KG1 (cell line): ENCODE measurements around the gene TMEM163.
"Not testable (repeated sequence)": the region's sequence is repeated elsewhere in the genome, so short reads cannot be mapped to it uniquely, and the experiment has no call there.

Experiments
- DNase-seq: peaks from one replicate; lab custom pipeline; 2025; lab: John Stamatoyannopoulos, UW

The TMEM163 gene

DNA sequence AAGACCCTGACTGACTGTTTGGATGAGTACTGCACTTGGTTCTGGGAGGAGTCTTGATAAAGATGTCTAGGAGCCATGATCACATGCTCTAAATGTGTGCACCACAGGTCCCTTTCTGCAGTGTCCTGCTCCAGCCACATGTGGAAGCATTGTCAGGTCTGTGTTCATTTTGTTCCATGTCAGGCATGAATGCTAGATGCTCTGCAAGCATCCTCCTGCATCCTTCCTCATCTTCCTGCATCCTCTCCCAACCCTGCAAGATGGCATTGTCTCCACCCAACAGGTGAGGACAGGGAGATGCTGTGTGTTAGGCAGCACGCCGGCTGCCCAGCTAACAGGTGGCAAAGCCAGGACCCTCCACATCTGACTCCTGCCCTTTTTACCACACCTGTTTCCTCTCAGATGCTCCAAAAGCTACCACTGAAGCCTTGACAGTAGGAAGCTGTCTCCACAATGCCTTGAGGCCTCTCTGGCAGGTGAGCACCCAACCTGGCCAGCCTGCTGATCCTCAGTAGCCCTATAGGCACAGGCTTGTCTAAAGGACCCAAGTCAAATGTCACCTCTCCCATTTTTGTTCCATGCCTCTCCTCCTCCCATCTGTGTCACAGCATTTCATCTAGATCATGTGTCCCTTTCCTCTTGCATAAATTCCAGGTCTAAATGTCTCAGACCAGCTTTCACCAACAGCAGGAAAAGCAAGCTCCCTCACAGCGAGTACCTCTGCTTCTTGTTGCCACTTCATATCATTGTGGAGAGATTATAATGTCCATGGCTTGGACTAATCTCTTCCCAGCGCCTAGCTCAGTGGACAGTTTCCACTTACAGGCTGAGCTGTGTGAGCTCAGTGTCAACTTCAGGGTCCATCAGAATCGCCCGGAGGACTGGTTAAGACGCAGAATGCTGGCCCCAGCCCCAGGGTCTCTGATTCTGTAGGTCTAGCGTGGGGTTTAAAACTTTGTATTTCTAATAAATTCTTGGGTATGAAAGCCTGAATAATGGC, 55.0 kb downstream of the TMEM163 start:
- DNase-seq: no peak

DNA sequence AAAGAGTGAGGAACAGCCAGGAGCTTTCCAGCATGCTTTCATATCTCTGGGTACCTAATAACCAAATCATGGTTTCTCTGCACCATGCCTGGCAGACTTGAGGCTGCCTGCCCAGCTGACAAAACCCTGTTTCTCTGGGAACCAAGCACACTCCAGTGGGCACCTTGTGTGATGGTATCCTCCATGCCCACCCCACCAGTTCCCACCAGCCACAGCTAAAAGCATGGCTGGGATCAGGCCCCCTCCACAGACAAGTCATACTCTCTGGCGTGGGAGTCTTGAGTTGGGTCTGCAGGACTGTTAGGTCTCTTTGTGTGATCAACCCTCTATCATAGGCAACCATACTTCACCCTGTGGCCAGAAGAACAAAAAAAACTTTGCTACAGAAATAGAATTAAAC, 56.0 kb downstream of the TMEM163 start:
- DNase-seq: no peak

DNA sequence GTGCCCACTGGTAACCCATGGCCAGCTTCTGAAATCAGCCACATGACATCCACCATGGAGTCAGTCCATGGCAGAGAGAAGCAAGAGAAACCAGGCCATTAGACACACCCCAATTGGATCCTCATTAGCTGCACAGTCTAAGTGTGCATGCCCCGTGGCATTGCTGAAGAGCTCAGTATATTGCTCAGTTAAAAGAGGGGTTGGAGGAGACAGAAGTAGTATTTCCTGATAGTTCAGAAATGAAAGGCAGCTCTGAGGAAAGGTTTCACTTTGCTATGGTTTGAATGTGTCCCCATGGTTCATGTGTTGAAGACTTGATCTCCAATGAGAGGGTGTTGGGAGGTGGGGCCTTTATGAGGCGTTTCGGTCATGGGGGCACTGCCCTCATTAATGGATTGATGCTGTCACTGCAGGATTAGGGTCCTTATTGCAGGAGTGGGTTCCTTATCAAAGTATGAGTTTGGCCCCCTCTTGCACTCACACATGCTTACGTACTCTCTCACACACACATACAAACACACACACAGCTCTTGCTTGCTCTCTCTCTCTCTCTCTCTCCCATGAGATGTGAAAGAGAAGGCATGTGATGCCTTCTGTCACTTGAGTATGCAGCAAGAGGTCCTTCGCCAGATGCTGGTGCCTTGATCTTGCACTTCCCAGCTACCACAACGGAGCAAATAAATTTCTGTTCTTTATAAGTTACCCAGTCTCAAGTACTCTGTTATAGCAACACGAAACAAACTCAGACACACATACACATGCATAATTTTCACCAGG, 58.0 kb downstream of the TMEM163 start:
- DNase-seq: no peak

DNA sequence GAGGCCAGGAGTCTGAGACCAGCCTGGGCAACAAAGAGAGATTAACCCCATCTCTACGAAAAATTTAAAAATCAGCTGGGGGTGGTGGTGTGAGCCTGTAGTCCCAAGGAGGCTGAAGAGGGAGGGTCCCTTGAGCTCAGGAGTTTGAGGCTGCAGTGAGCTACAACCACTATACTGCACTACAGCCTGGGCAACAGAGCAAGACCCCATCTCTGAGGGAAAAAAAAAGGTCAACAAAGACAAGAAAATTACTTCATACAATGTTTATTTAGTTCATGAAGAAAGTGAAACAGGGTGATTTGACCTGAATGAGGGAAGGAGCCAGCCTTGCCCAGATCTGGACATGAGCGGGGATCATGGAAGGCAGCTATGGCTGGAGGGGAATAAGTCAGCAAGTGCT, 59.1 kb downstream of the TMEM163 start:
- no peak for DNase-seq

DNA sequence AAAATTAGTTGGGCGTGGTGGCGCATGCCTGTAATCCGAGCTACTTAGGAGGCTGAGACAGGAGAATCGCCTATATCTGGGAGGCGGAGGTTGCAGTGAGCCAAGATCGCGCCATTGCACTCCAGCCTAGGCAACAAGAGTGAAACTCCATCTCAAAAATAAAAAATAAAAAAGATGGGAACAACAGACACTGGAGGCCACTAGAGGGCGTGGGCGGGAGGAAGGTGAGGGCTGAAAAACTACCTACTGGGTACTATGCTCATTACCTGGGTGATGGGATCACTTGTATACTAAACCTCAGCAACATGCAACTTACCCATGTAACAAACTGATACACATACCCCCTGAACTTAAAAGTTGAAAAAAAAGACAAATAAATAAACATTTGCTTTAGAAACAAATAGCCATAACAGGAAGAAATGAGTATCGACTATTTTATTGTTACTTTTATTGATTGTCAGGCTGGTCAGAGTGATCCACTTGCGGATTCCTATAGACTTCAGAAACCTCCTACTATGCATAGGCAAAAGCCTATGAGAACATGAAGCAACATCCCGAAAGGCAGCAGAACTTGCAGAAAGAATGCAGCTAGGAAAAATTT, 61.0 kb downstream of the TMEM163 start:
- no peak for DNase-seq

DNA sequence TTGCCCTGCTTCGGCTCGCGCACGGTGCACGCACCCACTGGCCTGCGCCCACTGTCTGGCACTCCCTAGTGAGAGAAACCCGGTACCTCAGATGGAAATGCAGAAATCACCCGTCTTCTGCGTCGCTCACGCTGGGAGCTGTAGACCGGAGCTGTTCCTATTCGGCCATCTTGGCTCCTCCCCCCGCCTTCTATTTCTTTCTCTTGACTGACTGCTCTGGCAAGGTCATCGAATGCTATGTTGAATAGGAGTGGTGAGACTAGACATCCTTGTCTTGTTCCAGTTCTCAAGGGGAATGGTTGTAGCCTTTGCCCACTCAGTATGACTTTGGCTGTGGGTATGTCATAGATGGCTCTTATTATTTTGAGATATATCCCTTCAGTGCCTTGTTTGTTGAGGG, 62.4 kb downstream of the TMEM163 start:
- not testable (repeated sequence) for DNase-seq

DNA sequence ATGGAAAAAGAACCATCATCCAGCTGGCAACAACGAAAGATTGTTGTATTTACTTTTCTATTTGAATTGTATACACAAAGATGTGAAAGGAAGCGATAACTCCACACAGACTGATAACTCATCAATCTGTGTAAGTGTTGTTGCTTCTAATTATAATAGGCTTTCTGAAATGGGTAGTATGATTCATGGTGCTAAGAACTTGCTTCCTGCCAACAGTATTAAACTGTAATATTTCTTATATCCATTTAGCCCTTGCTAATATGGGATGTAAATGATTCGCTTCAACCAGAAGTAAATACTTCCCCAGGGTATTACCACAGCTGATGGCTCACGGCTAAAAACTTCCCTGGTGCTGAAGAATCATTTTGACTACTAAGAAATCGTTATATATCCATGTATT, 70.2 kb downstream of the TMEM163 start:
- no peak for DNase-seq

DNA sequence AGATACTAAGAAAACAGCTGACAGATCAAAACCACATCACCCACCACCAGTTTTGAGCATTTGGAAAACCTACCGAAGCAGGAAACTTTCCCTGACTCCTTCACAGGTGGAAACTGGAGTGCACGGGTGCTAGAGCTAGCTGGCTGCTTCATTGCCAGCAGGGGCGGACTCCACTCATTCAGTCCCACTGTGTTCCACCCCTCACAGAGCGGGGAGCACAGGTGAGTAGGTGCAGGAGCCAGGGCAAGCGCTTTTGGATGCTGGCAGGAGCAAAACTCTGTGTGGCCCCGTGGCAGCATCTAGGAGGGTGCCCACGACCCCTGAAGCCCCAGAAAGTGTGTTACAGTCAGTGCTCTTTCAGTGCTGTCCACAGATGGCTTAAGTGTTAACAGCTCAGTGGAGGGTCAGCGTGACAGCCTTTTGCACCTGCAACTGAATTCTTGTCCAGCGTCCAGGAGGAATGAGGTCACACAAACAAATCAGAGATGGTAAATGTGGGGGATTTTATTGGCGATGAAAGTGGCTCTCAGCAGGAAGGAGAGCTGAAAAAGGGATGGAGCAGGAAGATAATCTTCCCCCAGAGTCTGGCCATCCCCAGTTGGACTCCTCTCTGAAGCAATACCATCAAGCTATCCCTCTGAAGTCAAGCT, 71.1 kb downstream of the TMEM163 start:
- DNase-seq: no peak

DNA sequence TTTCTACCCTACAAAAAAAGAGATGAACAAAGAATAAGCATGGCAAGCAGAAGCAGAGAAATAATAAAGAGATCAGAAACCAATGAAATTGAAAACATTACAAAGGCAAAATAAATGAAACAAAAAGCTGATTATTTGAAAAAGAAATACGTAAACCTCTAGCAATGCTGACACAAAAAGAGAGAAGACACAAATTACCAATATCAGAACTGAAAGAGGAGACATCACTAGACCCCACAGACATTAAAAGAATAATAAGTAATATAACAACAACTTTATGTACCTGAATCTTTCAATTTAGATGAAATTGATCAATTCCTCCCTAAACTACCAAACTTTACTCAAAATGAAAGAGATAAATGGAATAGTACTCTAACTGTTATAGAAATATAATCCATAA, 75.9 kb downstream of the TMEM163 start:
- no peak for DNase-seq

DNA sequence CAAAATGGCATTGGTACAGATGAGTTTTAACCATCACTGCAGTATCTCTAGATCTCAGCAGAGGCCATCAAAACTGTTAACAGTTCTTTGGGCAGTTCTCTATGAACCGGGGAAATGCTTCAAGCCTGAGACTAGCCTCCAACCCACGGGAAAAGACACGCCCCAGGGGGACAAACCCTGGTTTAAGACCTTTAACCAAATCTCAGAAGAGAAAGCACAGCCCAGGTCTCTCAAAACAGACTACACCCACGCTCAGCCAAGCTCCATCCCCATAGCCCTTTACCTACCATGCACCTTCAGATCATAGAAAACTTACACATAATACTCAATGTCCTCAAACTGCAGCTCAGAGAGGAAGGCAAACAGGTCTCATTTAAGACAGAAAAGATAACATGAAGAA, 78.3 kb downstream of the TMEM163 start:
- no peak for DNase-seq

DNA sequence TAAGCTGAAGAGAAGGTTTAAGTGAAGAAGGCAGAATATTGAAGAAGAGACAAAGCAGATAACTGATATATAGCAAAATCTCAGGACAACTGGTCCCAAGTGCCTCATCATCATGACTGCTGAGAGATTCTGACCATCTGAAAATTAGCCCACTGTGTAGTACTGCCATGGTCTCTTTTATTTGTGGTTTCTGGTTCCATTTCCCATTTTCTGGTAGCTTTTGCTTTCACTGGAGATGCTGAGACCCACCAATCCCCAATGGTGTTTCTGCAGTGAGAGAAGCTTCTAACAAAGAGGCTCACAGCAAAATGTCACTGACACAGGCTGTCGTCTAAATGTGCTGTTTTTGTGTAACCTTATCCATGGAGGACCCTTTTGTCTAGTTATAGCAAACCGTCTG, 79.5 kb downstream of the TMEM163 start:
- no peak for DNase-seq

DNA sequence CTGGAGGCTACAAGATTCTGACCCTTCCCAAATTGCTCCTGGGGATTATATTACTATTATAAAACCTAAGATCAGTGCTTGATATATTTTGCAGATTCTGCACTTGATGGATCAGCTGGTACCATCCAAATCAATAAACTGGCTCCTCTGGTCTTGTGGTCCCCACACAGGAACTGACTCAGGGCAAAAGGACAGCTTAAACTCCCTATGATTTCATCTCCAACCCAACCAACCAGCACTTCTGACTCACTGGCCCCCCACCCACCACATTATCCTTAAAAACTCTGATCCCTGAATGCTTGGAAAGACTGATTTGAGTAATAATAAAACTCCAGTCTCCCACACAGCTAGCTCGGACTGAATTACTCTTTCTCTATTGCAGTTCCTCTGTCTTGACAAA, 82.1 kb downstream of the TMEM163 start:
- DNase-seq: no peak

DNA sequence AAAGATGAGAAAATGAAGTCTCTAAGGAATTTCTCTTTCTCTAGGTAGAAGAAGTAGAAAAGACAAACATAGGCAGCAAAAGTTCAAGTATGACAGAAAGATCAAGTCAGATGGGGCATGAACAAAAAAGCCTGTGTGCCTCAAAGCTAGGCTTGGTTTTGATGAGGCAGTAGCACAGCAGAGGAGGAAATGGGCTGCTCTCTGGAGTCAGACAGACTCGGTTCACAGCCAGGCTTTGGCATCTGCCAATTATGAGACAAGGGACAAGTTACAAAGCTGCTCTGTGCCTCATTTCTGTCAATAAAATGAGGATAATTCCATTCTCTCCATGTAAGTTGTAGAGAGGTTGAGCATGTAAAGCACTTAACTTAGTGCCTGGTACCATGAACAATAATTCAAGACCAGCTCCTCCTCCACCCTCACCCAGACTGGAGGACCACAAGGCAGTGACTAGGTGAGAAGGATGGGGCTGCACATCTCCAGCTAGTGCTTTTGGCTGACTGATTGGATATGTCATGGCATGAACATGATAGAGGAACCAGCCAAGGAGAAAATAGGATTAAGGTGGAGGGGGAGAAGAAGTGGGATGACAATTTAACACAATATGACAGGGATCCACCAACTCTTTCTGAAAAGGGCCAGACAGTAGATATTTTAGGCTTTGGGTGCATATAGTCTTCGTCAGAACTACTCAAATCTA, 84.6 kb downstream of the TMEM163 start:
- DNase-seq: no peak

DNA sequence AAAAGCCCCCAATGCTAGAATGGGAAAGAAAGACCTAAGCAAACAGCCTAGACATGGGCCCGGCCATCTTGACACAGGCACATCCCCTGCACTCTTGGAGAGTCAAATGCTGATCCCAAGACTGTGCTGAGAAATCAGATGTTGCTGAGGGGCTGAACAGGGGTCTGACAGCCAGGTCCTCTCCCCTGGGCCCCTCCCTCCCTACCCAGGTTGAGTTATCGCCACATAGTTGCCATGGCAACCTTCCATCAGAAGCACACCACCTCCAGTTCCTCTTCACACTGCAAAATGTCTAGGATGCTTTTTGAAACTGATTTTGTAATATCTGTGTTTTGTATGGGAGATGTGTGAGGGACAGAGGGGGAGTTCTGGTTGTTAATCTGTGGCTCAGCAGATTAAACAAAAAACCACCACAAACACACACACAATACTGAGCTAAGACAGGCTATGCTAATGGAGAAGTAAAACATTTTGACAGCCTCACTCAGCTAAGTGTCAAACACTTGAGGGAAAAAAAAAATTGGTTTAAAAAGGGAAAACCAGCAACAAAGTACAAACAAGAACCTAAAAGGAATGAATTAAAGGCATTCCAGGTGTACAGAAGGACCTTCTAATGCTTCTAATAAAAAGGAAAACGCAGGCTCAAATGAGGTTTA, 88.2 kb downstream of the TMEM163 start:
- DNase-seq: no peak

DNA sequence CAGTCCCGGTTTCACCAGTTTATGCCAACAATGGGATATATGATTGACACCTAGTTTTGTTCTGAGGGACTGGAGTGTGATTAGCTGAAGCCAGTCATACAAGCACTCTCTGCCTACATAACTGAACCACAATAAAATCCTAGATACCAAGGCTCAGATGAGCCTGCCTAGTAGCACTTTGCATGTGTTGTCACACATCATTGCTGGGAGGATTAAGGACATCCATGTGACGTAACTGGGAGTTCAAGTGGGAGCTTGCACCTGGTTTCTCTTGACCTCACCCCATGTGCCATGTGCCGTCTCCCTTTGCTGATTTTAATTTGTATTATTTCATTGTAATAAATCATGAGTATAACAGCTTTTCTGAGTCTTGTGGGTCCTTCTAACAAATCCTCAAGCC, 90.3 kb downstream of the TMEM163 start:
- DNase-seq: no peak

DNA sequence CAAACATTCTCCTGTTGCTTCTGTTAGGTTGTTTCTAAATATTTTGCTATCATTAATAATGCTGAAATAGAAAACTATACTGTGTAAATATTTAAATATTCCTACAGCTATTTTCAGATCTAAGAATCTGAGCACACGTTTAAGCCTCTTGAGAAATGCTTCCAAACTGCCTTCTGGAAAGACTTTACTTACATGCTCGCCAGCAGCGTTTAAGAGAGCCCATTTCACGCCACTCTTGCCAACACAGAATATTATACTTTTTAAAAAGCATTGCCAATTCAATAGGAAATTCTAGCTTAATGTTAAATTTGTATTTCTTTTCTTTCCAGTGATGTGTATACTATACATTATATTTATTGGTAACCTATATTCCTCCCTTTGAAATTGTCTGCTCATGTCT, 92.0 kb downstream of the TMEM163 start:
- no peak for DNase-seq

DNA sequence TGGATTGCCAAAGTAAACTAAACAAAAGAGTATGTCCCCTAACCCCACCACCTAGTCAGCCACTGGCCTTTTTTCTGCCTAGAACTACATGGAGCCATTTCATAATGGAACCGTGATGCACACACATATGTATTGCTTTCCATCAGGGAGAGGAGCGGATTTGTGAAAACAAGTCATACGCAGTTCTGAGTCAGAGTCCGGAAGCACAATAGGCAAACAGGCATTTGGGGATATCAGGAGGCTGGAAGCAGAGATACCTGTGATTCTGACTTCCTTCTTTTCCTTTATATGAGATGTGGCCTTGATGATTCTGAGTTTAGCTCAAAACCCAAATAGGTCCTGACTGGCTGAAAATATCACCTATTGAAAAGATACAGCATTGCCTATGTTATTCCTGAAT, 93.5 kb downstream of the TMEM163 start:
- DNase-seq: no peak

DNA sequence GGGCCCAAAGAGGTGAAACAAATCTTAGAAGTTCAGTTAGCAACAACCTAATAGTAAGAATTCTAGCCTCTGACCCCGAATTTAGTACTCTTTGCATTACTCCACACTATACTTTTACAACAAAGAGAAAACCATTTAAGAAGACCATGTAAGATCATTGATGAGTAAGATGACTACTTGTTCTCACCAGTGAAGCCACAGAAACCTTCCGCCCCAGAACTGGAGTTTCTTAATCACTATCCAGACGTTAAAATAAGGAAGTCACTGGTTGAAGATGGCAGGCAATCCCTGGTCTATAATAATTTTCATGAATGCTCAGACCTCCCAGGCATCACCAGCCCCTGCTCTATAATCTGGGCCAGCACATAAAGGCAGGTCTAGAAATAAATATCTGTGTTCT, 95.0 kb downstream of the TMEM163 start:
- DNase-seq: no peak

DNA sequence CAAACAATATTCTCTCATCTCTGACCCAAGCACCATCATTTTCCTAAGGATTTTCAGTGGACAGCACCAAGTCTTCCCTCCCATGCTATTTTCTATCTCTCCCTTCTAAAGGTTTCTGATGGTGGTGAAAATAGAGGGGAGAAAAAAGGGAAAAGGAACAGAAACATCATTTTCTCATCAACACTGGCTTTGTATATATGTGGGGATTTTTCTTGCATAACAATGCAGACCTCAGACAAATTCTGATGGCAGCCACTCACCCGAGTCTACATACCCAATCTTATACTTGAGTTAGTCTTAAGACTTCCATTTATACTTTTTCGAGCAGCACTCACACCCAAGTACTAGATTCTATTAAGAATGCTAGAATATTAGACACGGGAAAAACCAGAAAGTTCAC, 95.8 kb downstream of the TMEM163 start:
- no peak for DNase-seq

DNA sequence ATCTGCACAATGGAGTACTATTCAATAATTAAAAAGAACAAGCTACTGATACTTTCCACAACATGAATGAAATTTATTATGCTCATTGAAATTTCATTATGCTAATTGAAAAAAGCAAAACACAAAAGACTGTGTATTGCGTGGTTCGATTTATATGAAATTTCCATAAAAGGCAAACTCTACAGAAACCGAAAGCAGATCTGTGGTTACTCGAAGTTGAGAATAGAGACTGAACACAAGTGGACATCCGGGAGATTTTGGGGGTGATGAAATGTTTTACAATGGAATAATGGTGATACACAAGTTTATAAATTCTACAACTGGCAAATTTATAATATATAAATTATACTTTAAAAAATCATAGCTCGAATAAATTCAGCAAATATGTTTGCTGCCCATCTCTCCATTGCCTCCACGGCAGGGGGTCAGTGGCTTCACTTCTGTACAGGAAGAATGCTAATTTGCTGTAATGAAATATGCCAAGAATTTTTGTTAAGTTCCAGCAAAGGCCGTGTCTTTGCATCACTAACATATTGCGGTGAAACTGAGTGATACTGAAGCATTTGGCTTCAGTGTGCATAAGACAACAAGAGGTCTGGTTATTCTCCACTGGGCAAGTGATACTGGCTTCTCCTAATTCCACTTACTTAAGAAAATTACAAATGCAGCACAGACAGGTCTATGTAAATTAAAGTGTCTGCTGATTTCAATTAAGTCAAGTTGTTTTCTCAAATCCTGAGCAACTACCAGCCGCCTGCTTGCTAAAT, 96.7 kb downstream of the TMEM163 start:
- DNase-seq: no peak
